GM19193 (cell line): ENCODE measurements around the gene LIMCH1.

Source experiments
- POLR2A ChIP-seq: IDR thresholded peaks from 4 replicates; pipeline ENCODE4 v1.6.1; 2011; ENCODE audit not compliant: insufficient read depth, insufficient read length; ENCODE audit errors: extremely low read depth

The LIMCH1 gene

DNA sequence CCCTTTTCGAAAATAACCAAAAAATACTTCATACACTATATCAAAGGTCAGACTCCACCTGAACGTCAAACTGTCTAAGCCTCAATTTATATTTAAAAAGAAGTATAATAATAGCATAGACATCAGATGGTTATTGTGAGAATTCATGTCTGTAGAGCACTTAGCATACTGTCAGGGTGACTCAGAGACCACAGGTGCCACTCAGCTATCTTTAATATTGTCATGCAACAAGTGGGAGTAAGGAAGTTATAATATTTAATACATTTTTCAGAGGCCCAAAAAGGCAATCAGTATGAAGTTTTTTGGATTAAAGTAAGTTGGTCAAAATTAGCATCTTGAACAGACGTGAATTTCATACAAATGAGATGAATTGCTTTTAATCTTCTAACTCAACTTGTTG lies 117.2 kb downstream of the LIMCH1 start:
- TF ChIP-seq POLR2A, result no peak

DNA sequence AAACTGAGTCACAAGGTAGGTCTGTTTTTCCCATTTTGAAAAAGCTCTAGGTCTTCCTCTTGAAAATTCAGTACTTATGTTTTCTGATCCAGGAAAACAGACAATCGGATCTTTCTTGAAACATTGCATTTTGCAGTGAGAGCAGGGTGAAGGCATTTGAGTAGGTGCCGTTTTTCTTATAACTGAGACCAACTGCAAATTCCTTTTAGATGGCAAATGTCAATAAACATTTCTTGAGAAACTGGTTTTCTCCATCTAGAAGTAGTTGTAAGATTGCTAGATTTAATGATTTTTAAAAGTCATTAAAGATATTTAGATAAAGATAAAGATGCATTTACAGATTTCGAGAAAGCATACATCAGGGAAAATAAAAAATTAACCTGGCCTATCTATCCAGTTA lies 118.1 kb downstream of the LIMCH1 start:
- no peak for TF ChIP-seq POLR2A

DNA sequence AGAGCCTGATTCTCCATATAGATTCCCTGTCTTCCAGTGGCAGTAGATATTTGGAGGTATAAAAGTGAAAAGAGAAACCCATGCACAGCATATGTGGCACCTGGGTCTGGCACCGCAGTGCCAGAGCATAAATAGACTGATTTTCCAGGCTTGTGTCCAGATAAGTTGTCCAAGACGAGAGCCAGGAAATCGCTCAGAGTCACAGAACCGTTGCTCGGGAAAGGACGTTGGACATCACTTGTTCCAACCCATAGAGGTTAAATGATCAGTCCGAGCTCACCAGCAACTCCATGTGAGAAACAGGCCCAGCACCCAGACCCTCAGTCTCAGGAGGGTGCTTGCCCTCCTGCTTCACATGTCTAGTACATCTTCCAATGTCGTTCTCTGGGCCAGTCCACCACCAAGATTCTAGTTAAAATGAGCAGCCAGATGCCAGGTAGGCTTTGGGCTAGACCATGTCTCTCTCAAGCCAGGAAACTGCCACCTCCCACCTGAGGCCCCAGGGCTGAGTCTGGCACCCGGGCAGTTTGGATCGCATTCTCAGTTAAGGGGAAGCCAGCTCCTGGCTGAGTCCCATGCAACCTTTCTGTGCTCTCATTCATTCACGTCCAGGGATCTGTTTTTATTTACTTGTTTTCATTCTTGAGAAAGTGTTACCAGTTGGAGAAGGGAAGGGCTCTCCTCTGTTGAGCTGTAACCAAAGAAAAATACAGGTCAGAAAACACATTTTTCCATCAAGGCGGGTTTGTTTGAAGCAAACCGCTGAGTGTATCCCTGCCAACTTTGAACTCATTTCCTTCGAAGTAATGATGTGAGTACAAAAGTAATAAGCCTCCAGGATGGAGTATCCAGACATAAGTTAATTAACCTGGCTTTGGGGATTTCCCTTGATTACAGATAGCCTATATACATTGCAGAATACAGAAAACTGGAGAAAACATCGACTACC lies 118.9 kb downstream of the LIMCH1 start:
- TF ChIP-seq POLR2A, result no peak

DNA sequence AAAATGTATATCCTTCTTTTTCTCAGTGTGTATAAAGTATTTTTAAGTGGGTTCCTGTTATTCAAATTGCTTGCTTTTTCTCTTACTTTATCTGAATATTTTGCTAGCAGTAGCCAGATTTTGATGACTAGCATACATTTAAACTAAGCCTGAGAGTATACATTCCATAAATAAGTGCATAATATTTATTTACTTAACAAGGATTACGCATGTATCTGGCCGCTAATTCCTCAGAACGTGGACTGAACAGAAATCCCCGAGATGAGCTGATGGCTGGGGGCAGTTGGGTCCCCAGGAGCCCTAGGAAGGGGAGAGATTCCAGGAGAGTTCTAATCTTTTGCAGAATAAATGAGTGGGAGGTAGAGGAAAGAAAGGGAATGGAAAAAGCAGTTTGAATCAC lies 119.6 kb downstream of the LIMCH1 start:
- TF ChIP-seq POLR2A, result no peak

DNA sequence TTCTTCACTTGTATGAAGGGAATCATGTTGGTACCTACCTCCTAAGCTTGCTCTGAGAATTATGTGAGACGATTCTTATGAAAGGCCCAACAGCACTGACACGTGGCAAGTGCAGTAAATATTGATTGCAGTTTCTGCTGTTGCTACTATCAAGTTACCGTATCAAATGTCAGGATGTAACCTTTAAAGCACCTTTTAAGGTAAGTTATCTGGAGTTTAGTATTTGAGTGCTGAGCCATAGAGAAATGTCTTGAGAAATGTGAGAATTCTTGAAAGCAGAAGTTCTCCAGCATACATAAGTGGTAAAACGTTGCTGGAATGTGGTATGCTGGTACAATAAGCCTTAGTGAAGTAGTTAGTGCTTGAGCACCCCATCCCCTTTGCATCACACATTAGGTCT lies 120.2 kb downstream of the LIMCH1 start:
- no peak for TF ChIP-seq POLR2A

DNA sequence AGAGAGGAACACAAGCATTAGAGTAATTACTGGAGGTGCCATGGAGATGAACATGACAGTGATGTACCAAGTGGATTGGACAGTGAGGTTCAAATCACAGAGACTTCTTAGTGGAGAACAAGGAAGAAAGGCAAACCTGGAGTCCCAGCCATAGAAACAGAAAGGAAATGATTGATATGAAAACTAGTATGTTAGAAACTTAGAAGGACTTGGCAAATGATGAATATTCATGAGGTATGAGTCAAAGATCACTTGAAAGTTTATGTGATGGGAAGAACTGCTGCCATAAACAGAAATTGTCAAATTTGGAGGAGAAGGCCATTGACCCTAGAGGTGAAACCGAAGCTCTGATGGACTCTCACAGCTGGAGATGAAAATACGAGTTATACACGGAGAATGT lies 122.4 kb downstream of the LIMCH1 start:
- TF ChIP-seq POLR2A, result no peak

DNA sequence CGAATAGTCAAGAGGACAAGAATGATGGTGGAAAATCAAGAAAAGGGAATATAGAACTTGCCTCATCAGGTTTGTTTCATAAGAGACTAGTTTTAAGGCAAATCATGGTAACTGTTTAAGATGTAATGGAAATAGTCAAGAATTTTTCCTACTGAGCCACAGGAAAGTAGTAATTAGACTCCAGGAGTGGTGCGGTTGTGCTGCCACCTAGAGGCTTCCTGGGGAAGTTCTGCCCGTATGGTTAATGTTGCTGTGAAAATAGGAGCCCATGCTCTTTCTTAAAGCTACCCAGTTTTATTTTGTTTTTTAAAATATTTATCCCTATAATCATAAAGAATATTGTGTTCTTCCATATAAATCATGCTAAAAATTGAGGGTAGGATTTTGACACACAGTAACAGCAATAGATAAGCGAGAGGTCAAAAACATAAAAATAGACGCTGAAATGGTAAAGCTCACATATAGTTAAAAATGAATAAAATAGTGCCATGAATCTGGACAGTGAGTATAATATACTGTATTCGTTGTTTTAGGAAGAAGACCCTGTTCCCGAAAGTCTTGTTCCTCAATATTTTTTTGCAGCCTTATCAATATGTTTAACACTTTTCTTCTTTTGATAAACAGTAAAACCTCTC lies 123.6 kb downstream of the LIMCH1 start:
- TF ChIP-seq POLR2A, result no peak

DNA sequence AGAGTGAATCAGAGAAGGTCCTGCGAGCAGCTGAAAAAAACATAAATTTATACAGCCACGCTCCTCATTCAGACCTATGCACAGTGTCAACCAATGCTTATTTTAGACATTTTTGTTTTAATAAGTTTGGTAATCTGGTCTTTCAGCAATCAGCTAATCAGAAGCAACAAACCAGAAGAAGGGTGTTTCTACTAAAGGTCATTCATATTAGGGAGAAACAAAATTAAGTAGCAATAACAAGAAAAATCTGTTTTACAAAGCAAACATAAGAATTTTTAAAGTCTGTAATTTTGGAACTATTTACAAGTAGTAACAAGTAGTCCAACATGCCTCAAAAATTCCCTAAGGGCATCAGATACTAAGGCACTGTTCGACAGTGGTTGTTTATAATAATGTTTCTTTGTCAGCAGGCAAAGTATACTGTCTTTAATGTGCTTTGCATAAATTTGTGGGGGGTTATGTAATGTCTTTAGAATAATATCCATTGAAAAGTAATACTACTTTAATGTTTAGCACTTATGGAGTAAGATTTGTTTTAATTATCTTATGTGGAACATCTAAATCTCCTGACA lies 127.8 kb downstream of the LIMCH1 start:
- TF ChIP-seq POLR2A, result no peak

DNA sequence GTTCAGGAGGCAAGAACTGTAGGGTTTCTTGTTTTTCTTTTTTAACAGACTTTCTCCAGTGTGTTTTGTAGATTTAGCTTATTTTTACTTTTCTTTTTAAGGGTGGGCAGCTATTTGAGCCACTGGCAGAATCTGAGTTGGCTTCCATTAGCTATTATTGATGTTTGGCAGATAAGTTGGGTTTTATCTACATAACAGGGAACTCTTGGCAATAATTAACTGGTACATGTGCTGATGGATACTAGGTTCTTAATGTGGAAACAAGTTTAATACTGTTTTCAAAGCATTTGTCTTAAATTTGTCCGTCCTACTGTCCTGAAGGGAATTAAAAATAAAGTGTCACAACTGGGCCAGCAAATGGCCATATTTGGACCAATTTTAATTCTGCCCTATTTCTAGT lies 130.1 kb downstream of the LIMCH1 start:
- TF ChIP-seq POLR2A, result no peak

DNA sequence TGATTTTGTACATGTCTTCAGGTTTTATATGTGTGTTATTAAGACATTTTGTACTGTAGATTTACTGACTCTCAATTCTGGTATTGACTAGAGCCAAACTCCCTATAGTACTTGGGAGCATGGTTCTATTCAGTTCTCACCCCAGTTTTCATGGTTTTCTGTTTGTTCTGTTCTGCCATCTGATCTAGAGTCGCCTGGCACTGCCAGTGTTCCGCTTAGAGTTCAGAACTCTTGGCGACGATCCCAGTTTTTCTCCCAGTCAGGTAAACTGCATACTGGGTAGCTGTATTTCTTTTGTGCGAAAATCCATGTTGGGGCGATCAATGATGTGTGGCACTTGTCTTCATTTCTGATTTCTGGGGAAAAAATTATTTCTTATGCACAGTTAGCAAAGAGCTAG lies 132.6 kb downstream of the LIMCH1 start:
- TF ChIP-seq POLR2A, result no peak

DNA sequence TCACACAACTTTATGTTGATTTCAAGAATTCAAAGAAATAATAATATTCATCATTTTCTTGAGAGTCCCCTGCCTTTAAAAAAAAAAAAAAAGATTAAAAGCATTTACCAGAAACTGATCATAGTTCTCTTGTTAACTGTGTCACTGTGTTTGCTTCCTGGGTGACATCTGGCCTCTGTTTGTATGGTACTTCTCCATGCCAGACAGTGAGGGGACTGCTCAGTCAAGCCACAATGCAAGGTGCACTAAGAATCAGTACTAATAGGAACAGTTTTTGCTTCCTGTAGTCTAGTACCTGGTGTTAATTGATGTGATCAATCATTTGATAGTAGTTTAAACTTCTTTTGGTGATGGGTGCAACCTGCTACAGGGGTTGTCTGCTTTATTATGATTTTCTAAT lies 133.0 kb downstream of the LIMCH1 start:
- TF ChIP-seq POLR2A, result no peak

DNA sequence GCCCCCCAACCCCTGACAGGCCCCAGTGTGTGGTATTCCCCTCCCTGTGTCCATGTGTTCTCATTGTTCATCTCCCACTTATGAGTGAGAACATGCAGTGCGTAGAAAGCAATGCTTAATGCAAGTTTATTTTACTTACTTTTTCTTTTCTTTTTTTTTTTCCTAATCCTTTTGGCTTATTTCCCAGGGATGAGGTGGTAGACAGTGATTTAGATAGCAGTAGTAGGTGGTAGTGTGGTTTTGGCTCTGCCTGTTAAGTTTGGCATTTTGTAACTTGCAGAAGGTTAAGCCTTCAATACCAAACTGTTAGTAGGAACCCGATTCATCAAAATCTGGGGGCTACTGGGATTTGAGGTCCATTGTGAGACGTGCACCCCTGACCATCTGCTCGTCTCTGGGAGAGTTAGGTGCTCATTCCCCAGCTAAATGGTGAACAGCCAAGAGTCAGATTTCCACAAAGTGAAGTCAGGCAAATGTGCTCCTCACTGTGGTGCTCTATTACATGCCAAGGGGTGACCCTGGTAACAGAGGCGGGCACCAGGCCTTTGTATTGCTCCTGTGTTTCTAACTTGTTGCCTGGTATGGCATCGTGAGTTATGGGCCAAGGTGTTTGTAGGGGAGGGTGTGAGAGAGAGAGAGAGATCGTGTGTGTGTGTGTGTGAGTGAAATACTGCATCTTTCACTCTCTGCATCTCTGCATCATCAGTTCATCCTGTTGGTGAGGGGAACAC lies 140.3 kb downstream of the LIMCH1 start:
- no peak for TF ChIP-seq POLR2A

DNA sequence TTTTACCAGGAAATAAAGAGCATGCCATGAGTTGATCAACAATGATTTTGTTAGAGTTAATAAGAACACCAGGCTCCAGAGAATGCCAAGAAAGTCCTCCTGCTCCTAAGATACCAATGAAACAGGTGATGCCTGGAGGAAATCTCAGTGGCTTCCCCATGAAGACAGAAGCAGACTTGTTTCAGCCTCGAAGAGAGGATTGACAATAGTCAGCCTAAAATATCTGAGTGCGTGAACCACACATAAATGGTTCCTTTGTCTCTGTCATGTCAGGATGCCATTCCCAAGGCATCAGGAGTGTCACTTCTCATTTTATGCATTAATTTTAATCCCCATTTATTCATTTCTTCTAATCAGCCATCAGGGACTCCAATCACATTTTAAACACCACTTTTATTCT lies 141.0 kb downstream of the LIMCH1 start:
- no peak for TF ChIP-seq POLR2A

DNA sequence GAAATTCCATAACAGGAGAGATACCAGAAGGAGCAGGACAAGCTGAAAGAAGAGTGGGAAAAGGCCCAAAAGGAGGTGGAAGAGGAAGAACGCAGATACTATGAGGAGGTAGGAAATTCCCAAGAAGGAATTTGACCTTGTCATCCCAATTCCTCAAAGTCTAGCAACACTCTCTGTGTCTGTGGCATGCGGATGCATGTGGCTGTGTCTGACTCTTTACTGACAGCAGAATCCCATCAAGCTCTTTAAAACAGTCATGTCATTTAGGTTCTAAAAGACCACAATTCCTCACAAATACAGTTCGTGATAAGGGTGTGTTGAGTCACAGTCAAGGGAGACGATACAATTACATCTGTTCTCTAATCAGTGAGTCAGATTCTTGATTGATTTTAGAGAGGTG lies 142.0 kb downstream of the LIMCH1 start:
- TF ChIP-seq POLR2A, result no peak

DNA sequence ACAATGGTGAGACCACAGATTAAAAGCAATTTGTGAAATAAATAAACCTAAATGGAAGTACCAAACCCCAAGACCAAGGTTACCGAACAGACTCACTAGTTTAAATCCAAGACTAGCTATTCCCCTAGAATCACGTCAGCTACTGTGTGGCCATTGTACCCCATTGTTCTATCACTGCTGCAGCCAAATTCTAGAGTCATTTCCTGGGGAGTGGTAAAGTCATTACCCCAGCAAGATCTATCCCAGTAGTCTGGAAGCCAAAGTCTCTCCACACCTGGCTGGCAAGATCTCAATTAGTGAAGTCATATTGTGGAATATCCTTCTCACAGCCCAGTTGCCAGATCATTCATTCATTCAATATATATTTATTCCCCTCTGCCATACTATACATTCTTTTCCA lies 143.1 kb downstream of the LIMCH1 start:
- no peak for TF ChIP-seq POLR2A

DNA sequence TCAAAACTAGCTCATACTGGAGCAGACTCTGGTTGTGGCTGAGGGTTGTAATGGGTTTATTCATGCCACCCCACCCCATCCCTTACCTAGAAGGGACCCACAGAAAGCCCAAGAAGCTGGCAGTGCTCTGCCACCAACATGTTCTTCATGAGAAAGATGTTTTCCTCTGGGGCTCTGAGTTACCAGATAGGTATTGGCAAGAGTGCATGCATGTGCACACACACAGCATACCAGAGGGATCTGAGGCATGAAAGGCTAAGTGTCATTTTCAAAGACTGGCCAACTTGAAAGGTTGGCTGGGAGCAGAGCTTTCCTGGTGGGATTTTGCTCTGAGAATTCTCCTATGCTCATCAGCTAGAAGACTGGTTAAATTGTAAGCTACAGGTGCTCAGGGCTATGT lies 145.4 kb downstream of the LIMCH1 start:
- no peak for TF ChIP-seq POLR2A

DNA sequence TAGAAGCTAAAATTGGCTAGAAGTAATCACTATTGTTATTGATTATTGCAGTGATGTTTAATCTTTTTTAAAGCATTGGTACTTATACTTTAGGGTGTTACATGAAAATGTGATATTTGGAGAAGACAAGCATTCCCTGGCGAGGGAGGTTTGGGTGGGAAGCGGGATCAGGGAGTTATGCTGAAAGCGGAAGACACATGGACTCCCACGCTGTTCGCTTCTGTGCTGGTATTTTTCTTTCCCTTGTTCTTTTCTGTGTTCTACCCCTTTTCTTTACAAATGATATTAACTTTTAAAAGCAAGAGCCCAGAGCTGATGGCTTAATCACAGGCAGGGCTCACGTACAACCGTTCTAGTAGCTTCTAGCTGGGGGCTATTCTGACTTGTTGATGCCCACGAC lies 148.9 kb downstream of the LIMCH1 start:
- TF ChIP-seq POLR2A, result no peak
